Suppressor macrophage (primary cell): ENCODE measurements around the gene GID8.
A peak's percentile ranks its signal among the peaks of the same experiment; 100 is the strongest.

Experiments used
- DNase-seq, 4 experiments: peaks; one replicate each; pipeline ENCODE4 v3.0.0-alpha.2; 2020 to 2022

GID8 gene

GRCh38 chr20:62989201-62989601 lies 51.3 kb downstream of the GID8 start:
- DNase-seq = no peak

GRCh38 chr20:62990306-62990825 lies 52.4 kb downstream of the GID8 start:
- DNase-seq = no peak

- DNase-seq = no peak
Measured at GRCh38 chr20:62991196-62991807, 53.4 kb downstream of the GID8 start.

GRCh38 chr20:62991863-62992262 lies 53.9 kb downstream of the GID8 start:
- DNase-seq = no peak

GRCh38 chr20:62993856-62994494 lies 56.0 kb downstream of the GID8 start:
- no peak for DNase-seq

GRCh38 chr20:62994869-62995281 lies 56.9 kb downstream of the GID8 start:
- DNase-seq = no peak

GRCh38 chr20:62995481-62995880 lies 57.5 kb downstream of the GID8 start:
- no peak for DNase-seq

- no peak for DNase-seq
Measured at GRCh38 chr20:62995898-62996595, 58.1 kb downstream of the GID8 start.

- no peak for DNase-seq
Measured at GRCh38 chr20:62996596-62996982, 58.6 kb downstream of the GID8 start.

GRCh38 chr20:62997417-62998035 lies 59.6 kb downstream of the GID8 start:
- DNase-seq = peak; percentile 73 to 95 (median 90)
